ENCODE measurements around the gene ZNF750. TPM values are rescaled to one million over a fixed set of nuclear protein-coding genes. Genes with fewer than 3 reads are reported as not detected.

The ZNF750 gene
- total and polyA plus RNA-seq, 2 of the 13 experiments (the other 11 are each of a cell fraction or from before 2014, with no cell fraction given) = not detected

DNA sequence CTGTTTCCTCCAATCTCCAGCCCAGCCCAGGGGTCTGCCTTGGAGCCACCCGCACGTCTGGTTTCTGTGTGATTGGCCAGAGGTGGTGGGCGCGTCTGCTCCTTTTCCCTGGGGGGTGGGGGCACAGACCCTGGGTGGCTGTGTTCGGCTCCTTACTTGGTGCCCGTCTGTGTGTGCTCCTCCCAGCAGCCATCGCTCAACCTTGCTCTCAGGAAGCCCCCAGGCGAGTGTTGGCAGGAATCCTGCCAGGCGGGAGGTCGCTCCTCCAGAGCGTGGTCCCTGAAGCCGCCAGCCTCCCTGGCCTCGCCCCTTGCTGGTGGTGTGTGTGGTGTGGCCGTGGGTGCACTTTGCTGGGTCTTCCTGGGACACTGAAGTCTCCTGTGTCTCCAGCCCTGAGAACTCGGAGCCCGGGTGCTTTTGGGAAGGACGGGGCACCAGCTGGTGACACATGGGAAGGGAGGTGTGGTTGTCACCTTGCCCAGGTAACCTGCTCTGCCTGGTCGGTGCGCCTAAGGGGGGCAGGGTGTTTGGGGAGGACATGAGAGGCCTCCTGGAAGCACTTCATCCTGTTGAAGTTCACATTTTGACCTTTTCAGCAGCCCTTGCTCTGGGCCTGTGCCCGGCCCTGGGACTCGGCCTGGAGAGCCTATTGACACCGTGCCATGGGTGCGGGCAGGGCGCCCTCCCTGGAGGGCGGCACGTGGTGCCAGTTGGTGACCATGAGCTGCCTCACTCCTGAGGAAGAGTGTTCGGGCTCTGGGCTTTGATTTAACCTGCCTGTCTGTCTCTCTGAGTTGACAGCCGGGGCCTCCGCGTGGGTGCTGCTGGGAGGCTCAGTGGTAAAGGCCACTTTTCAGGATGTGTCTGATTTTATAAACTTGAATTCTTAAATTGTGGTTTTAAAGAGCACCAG is 49.0 kb upstream of the ZNF750 start (continued):
- TF ChIP-seq ZFP36L1 (CRISPR knock-in tag; IDR thresholded peaks at IDR 0.05) (no peak), ZKSCAN1 (IDR thresholded peaks at IDR 0.05; ENCODE audit: low read length) (no peak), CREB1 (IDR thresholded peaks at IDR 0.05) (no peak), CREB1 (CRISPR knock-in tag; IDR thresholded peaks at IDR 0.05) (no peak), RNF2 (conservative IDR thresholded peaks at IDR 0.05; ENCODE audit: low read depth) (no peak; the same call in 1 of the 2 replicates), ZNF780A (CRISPR knock-in tag; IDR thresholded peaks at IDR 0.05) (no peak), CREBL2 (CRISPR knock-in tag; IDR thresholded peaks at IDR 0.05; ENCODE audit: borderline replicate concordance) (no peak), AKNA (CRISPR knock-in tag; IDR thresholded peaks at IDR 0.05; ENCODE audit: borderline replicate concordance) (no peak), HES4 (CRISPR knock-in tag; IDR thresholded peaks at IDR 0.05; ENCODE audit: borderline replicate concordance) (no peak), ZNF326 (CRISPR knock-in tag; IDR thresholded peaks at IDR 0.05; ENCODE audit: borderline replicate concordance) (no peak), ZNF589 (CRISPR knock-in tag; conservative IDR thresholded peaks at IDR 0.05) (no peak), XBP1 (CRISPR knock-in tag; IDR thresholded peaks at IDR 0.05) (no peak), ZNF746 (CRISPR knock-in tag; IDR thresholded peaks at IDR 0.05) (0 out of 2 replicates have a peak, but pooled peaks have one; percentile 8), ZFP37 (CRISPR knock-in tag; IDR thresholded peaks at IDR 0.05; ENCODE audit: borderline replicate concordance) (no peak), ZNF274 (CRISPR knock-in tag; IDR thresholded peaks at IDR 0.05) (0 out of 2 replicates have a peak, but pooled peaks have one; percentile 30), KMT2A (CRISPR knock-in tag; IDR thresholded peaks at IDR 0.05) (no peak), ZNF629 (CRISPR knock-in tag; conservative IDR thresholded peaks at IDR 0.05) (no peak), SRSF9 (IDR thresholded peaks at IDR 0.05; ENCODE audit: borderline replicate concordance, insufficient read depth, low read depth, low read length, poor library complexity, severe bottlenecking) (no peak), ELF3 (CRISPR knock-in tag; IDR thresholded peaks at IDR 0.05) (no peak), ZNF850 (CRISPR knock-in tag; conservative IDR thresholded peaks at IDR 0.05) (no peak)
- TF ChIP-seq, protein P1, sequence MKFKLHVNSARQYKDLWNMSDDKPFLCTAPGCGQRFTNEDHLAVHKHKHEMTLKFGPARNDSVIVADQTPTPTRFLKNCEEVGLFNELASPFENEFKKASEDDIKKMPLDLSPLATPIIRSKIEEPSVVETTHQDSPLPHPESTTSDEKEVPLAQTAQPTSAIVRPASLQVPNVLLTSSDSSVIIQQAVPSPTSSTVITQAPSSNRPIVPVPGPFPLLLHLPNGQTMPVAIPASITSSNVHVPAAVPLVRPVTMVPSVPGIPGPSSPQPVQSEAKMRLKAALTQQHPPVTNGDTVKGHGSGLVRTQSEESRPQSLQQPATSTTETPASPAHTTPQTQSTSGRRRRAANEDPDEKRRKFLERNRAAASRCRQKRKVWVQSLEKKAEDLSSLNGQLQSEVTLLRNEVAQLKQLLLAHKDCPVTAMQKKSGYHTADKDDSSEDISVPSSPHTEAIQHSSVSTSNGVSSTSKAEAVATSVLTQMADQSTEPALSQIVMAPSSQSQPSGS (CRISPR knock-in tag; IDR thresholded peaks at IDR 0.05) = no peak; the same call in 1 of the 2 replicates
- TF ChIP-seq, protein P2, sequence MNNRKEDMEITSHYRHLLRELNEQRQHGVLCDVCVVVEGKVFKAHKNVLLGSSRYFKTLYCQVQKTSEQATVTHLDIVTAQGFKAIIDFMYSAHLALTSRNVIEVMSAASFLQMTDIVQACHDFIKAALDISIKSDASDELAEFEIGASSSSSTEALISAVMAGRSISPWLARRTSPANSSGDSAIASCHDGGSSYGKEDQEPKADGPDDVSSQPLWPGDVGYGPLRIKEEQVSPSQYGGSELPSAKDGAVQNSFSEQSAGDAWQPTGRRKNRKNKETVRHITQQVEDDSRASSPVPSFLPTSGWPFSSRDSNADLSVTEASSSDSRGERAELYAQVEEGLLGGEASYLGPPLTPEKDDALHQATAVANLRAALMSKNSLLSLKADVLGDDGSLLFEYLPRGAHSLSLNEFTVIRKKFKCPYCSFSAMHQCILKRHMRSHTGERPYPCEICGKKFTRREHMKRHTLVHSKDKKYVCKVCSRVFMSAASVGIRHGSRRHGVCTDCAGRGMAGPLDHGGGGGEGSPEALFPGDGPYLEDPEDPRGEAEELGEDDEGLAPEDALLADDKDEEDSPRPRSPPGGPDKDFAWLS (CRISPR knock-in tag; IDR thresholded peaks at IDR 0.05; ENCODE audit: borderline replicate concordance) = no peak
